GM18907 (cell line): Measurements from ENCODE around the gene CPLANE2.

Source experiments
- ATAC-seq: cut with Tn5 transposase; IDR thresholded peaks from one replicate; pipeline ENCODE4 v1.9.1; 2021; ENCODE audit warnings: mild to moderate bottlenecking, moderate library complexity; ENCODE audit not compliant: unreplicated experiment

Gene CPLANE2

DNA sequence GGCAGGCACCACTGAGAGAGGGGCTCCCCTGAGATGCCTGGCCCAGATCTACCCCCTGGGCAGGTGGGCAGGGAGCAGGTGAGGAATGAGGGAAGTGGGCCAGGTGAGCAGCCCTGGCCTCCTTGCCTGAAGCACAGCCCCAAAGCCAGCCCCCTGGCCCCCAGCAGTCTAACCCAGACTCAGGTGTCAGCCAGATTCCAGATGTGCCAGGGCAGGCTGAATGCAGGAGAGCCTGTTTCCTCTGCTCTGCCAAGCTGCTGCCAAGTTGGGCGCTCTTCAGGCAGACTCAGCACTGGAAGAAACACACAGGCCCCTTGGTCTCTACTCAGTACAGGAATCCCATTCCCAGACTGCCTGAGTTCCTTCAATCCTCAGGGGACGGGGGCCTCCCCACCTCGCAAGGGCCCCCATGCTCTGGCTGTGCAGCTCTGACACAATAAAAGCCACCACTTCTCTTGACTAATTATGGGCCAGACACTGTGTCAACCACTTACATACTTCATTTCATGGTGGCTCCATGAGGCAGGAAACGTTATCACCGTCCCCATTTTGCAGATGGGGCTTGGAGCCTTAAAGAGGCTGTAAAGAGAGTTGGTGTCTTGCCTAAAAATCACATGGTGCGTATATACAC lies 45.0 kb downstream of the CPLANE2 start:
- no peak for ATAC-seq

DNA sequence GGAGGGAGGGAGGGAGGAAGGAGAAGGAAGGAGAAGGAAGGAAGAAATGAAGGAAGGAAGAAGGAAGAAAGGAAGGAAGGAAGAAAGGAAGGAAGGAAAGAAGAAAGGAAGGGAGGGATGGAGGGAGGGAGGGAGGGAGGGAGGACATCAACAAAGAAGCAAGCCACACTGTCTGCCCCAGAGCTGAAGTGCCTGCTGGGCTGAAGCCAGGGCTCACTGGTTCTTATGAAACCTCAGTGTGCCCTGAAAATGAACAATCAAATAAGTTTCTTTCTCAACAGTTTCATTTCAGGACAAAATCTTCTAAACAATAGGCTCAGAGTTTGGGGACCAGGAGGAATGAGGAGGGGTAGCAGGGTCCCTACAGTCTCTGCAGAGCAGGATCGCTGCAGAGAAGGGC lies 45.7 kb downstream of the CPLANE2 start:
- no peak for ATAC-seq

DNA sequence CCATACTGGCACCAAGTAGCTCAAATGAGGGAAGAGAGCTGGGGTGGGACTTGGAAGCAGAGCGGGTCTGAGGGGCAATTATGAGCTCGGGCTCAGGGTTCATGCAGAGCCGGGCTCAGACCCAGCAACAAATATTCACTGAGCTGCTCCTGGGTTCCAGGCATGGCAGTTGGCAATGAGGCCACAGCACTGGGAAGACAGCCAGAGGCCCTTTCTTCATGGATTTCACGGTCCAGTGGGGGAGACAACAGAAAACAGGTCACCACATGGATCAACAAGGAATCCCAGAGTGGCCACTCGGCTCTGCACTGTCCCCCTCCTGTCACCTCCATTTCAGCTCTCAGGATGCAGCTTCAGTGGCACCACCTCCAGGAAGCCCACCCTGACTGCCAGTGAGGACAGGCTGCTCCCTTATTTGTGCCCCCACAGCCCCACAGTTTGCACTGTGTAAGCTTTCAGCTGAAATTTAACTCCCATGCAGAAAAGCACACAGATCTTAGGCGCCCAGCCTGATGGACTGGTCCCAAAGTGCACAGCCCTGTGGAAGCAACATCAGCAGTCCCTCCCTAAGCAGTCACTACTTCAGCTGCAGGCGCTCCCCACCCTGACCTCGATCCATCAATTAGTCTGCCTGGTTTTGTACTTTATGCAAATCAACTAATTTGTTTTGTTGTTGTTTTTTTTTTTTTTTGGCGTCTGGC lies 46.9 kb downstream of the CPLANE2 start:
- ATAC-seq, result no peak

DNA sequence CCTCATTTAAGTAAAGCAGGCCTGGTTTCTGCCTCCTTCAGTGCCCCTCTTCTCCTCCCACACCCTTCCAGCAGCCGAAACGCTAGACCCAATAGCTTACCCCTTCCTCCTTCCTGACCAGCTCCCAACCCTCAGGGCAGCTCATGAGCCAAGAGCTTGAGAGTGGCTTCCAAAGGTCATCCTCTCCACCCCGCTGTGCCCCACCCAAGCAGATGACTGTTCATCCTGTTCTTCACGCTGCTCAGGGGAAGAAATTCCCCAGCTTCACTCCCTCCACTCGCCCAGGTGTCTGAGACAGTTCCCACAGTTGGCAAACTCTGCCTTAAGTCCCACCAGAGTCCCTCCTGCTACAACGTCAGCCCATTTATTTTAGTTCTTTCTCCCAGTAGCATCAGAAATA lies 48.0 kb downstream of the CPLANE2 start:
- no peak for ATAC-seq

DNA sequence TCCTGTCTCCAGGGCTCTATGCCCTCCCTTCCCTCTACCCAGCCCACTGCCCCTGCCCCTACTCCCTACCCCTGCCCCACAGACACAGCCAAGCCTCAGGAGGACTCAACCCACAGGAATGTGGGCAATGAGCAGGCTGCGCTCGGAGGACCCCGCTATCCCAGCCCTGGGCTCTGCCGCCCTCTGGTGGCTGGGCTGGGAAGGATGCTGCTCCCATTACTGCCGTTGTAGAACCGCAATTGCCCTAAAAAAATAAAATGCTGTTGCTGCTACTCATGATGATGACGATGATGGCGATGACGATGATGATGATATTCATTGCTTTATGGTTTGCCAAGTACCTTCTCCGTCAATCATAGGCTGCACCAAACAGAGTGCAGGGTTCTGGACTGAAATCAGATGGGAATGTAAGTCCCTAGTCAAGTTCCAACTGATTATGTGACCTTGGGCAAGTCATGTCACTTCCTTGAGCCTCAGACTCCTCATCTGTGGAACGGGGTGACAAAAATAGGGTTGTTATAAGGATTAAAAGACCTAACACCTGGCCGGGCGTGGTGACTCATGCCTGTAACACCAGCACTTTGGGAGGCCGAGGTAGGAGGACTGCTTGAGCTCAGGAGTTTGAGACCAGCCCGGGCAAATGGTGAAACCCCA lies 49.1 kb downstream of the CPLANE2 start:
- no peak for ATAC-seq

DNA sequence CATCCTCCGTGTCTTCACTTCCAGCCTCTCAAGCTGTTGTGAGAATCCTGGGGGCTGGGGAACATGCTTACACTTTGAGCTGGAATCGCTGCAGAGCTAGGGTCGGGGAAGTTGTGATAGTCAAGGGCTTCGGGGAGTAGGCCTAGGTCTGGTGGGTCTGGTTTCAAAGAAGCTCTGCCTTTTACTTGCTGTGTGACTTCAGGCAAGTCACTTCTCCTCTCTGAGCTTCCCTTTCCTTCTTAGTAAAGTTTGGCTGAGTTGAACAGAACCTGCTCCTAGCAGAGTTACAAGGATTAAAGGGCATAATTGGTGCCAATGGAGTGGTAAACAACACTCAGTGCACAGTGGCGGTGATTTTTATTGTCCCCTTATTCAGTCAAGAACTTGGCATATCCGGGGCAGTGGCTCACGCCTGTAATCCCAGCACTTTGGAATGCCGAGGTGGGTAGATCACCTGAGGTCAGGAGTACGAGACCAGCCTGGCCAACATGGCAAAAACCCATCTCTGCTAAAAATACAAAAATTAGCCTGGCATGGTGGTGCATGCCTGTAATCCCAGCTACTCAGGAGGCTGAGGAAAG lies 50.2 kb downstream of the CPLANE2 start:
- no peak for ATAC-seq

DNA sequence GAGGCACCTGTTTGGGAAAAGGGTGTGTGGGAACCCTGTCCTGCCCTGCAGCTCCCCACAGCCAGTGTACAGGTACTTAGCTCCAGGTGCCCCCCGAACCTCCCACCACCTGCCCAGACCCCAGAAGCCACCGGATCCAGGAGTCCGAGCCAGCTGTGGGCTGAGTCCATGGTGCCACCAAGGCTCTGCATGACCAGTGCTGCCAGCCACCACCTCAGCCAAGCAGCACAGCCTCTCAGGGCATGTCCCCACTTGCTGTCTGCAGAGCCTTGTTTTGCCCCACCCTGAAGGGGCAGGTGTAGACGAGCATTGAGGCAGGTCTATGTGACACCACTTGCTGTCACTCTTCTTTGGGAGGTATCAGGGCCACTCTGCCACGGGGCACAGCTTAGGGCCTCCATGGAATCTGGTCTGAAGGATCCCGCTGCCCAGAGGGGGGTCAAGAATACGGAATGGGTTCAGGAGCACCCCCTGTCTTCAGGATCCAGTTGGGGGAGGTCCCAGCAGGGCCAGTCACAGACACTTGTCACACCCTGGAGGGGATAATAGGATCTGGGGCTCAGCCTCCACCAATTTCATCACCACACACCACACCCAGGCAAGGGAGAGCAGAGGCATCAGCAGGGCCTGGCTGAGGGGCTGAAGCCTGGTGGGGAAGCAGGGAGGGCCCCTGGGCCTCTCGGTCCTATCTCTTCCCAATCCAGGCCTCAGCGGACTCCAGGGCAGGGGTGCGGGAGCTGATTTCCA lies 52.3 kb downstream of the CPLANE2 start:
- ATAC-seq, result no peak

DNA sequence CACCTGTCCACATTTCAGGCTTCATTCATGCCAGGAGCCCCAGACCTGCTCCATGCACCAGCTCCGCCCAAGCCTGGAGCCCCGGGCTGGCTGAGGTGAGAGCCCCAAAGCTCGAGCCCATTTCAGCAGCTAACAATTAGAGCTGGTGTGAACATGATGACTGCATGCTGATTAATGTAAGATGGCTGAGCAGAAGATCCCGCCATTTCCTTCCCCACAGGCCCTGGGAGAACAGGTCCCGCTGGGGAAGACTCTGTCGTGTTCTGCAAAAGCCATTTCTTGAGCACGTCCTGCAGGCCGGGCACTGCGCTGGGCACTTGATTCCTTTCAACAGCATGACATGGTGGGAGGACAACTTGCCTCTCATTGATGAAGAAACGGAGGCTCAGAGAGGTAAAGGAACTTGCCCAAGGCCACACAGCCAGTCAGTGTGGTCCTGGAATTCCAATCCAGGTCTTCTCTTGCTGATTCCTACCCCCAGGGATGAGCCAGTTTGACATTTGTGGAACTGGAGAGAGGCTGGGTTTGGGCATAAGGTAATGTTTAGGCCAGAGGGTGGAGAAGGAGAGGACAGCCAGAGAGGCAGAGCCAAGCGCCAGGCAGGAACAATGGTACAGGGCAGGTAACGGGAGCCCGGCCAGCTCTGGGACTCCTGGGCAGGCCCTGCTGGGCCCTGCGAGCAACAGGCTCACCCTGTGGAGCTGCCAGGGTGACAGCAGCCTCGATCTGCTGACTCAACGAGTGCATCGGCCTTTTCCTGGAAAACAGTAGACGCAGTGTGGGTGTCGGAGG lies 53.0 kb downstream of the CPLANE2 start:
- no peak for ATAC-seq

DNA sequence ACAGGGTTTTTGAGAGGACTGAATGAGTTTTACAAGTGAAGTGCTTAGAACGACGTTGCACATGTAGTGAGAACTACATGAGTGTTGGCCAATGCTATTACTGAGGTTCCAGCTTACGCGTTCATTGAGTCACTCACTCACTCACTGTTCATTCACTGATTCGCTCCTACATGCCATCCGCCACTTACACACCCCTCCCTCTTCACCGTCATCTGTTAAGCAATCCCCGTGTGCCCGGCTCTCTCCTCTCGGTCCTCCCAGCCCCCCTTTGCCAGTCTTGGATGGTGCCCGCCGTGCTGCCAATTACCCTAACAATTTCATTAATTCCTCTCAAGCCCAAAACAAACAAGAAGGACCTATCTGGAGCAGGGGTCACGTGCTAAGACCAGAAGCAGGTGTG lies 53.8 kb downstream of the CPLANE2 start:
- ATAC-seq, result no peak

DNA sequence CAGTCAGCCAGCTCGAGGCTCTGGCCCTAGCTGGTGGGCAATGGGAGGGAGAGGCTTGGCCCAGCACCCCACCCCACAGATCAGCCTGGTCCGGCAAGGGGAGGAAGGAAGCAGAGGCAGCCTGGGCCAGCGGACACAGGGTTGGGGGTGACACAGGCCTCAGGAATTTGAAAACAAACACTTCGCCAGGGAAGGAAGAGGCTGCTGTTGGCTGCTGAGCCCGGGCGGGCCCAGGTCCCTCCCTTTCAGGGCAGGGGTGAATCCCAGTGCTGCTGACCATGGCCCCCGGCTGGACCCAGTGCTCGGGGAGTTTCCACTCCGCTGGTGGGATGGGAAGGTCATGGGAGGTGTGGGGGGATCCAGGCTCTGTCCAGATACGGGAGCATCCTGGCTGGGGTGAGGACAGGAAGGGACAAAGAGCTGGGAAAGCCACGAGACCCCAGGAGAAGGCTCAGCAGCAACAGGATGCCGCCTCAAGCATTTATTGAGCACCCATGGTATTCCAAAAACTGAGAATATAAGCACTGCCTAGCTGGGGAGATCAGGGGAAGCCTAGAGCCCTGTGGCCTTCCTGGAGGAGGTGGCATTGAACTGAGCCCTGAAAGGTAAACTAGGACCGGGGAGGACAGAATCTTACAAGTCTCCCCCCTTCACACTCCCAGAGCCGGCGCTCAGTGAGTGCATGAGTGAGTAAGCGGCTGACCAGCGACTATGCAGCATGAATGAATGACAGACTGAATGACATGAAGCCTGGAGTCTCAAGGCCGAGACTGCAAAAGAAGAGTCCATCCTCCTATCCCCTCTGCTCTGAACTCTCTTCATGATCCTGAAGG lies 54.9 kb downstream of the CPLANE2 start:
- no peak for ATAC-seq
